Spleen (tissue), 11 donors: Measurements from ENCODE around the gene EPHB2. TPM values are rescaled to one million over a fixed set of nuclear protein-coding genes. Genes with fewer than 3 reads are reported as not detected.
A peak's percentile ranks its signal among the peaks of the same experiment; 100 is the strongest.

Source experiments
- DNase-seq: peaks from one replicate; pipeline ENCODE4 v3.0.0-alpha.2; 2020
- H3K27ac ChIP-seq, 8 donors: fragments of 200-600 bp; sonication (generic) in 7 of 8; 1 replicate in 4 of 8; 2 replicates in 4 of 8; pipeline versions ENCODE4 v1.5.0 to v1.8.0; 2016 to 2021; ENCODE audit warnings: inconsistent platforms in 4 of 8, mild to moderate bottlenecking in 4 of 8, moderate library complexity in 1 of 8
- H3K27me3 ChIP-seq, 7 donors: fragments of 200-600 bp; sonication (generic) in 6 of 7; replicated peaks in 1 of 7; 1 replicate in 4 of 7; 2 replicates in 3 of 7; pipeline versions ENCODE4 v1.5.0 to v1.8.0; 2016 to 2021; ENCODE audit warnings: inconsistent platforms in 3 of 7, mild to moderate bottlenecking in 1 of 7
- H3K36me3 ChIP-seq, 6 donors: fragments of 200-600 bp; sonication (generic) in 5 of 6; 1 replicate in 4 of 6; 2 replicates in 2 of 6; pipeline versions ENCODE4 v1.5.0 to v1.8.0; 2016 to 2021; ENCODE audit warnings: inconsistent platforms in 2 of 6
- H3K4me1 ChIP-seq, 6 donors: fragments of 200-600 bp; sonication (generic) in 5 of 6; 1 replicate in 3 of 6; 2 replicates in 3 of 6; pipeline versions ENCODE4 v1.5.0 to v1.8.0; 2016 to 2021; ENCODE audit warnings: inconsistent platforms in 3 of 6
- H3K4me3 ChIP-seq, 8 donors: fragments of 200-600 bp; sonication (generic) in 7 of 8; 1 replicate in 4 of 8; 2 replicates in 4 of 8; pipeline versions ENCODE4 v1.5.0 to v1.8.0; 2016 to 2021; ENCODE audit warnings: inconsistent platforms in 4 of 8, mild to moderate bottlenecking in 4 of 8, moderate library complexity in 2 of 8
- H3K9me3 ChIP-seq, 8 donors: fragments of 200-600 bp; sonication (generic) in 7 of 8; 1 replicate in 4 of 8; 2 replicates in 4 of 8; pipeline versions ENCODE4 v1.5.0 to v1.8.0; 2016 to 2021; ENCODE audit warnings: inconsistent platforms in 4 of 8
- POLR2A ChIP-seq, 3 donors: fragments of 450-650 bp; IDR thresholded peaks; one replicate each; pipeline ENCODE4 v1.5.1; 2017; ENCODE audit warnings: antibody characterized with exemption in 3 of 3, mild to moderate bottlenecking in 1 of 3
- POLR2AphosphoS5 ChIP-seq, 3 donors: sonication (generic); formaldehyde crosslinking; IDR thresholded peaks; one replicate each; pipeline ENCODE4 v1.5.1; 2017; ENCODE audit warnings: antibody characterized with exemption in 3 of 3
- WGBS, 5 donors: extraction: QIAGEN DNeasy Blood & Tissue Kit in 3 of 5; methylation state at CpG; one replicate each; pipeline versions ENCODE4 v1.1.5 to v1.1.7; 2013 to 2018; 5-methylcytosine and 5-hydroxymethylcytosine counted together
- intact Hi-C: fragments of 100-400 bp; cut with DNase I; formaldehyde crosslinking; loops from one replicate; pipeline ENCODE4 v1.15.0; 2023; ENCODE audit warnings: low total_unique reads
- polyA plus RNA-seq, 3 donors: library from polyadenylated mRNA; stranded (reverse); fragments of 200-250 nt; gene quantifications; one replicate each; pipeline ENCODE4 v1.2.1, GENCODE V29; 2013
- total RNA-seq, 7 donors: library from RNA; depleted of rRNA in 3 of 7; stranded (reverse); fragments of >200 nt in 3 of 7; fragmentation: NEBNext Ultra II Directional in 4 of 7; extraction: Animal tissue kit (Norgen Biotek cat#: 25700) in 4 of 7; gene quantifications; one replicate each; pipeline versions ENCODE4 v1.1.0 to v1.2.1, GENCODE V29; 2016 to 2021
- TF ChIP-seq, protein P1 (sequence below), 11 experiments: fragments of 200-600 bp in 7 of 11; fragments of 450-650 bp in 4 of 11; sonication (generic) in 4 of 11; IDR thresholded peaks in 8 of 11; conservative IDR thresholded peaks in 3 of 11; 1 replicate in 7 of 11; 2 replicates in 4 of 11; pipeline versions ENCODE4 v1.4.0 to v1.8.0; 2016 to 2021; ENCODE audit warnings: antibody characterized with exemption in 11 of 11, inconsistent platforms in 4 of 11, mild to moderate bottlenecking in 1 of 11
- donor health status: healthy with polysubstance abuse.
- donor health status: DM: no; HTN: no; CAD: no; lungs with moderate emphysema.
- donor health status: DM: no; HTN: no; CAD: no.
- donor health status: Bipolar disorder and iron deficiency.
- donor health status: healthy.
- donor health status: DM: no; HTN: no; CAD: no.
- donor health status: DM: yes; HTN: yes; CAD: no.

EPHB2 gene
- total and polyA plus RNA-seq, 10 donors: 0.67 to 9.3 (median 6.3) TPM

DNA sequence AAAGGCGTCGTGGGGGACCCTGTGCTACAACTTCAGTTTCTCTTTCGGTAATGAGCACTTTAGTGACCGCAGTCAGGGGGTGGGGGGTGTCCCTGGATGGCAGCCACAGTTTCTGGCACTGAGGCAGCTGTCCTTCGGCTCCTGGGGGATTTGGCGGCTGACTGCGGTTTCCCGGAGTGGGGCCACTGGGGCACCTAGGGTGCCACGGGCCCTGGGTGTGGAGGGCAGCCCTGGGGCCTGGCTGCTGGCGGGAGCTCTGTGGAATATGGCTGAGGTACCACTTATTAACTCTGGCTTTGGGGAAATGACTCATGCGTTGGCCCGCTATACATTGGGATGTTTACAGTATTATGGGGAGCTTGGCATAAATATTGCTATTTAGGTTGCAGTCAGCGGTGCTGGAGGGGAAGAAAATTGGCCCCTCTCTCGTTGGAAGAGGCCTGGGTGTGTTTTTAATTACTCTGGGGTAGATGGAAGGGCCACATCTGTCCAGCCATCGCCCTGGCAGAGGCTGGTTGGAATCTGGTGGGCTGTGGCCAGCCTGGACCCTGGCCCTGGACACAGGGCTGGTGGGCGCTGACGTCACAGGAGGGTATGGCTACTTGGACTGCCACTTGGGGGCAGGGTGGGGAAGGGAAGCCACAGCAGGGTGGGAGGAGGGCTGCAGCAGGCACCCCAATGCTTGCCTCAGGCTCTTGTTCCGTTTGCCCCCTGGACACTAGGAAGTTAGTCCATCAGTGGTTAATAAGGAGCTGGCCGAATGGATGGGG is 2.0 kb downstream of the EPHB2 start:
- H3K4me3 ChIP-seq: peak overlapping the region in 3 of 8 donors; percentile 41 to 70 (median 45)
- H3K27ac ChIP-seq: no peak overlapping the region
- no peaks in the 10 kb centered on the region for H3K36me3 ChIP-seq
- H3K4me1 ChIP-seq: peaks cover 0 to 45% (median 27%) of the 10 kb centered on the region in 6 donors
- H3K9me3 ChIP-seq: no peaks in the 10 kb centered on the region
- TF ChIP-seq POLR2A (IDR thresholded peaks at IDR 0.05): no peak
- no peak for TF ChIP-seq POLR2AphosphoS5 (IDR thresholded peaks at IDR 0.05)
- TF ChIP-seq, protein P1, sequence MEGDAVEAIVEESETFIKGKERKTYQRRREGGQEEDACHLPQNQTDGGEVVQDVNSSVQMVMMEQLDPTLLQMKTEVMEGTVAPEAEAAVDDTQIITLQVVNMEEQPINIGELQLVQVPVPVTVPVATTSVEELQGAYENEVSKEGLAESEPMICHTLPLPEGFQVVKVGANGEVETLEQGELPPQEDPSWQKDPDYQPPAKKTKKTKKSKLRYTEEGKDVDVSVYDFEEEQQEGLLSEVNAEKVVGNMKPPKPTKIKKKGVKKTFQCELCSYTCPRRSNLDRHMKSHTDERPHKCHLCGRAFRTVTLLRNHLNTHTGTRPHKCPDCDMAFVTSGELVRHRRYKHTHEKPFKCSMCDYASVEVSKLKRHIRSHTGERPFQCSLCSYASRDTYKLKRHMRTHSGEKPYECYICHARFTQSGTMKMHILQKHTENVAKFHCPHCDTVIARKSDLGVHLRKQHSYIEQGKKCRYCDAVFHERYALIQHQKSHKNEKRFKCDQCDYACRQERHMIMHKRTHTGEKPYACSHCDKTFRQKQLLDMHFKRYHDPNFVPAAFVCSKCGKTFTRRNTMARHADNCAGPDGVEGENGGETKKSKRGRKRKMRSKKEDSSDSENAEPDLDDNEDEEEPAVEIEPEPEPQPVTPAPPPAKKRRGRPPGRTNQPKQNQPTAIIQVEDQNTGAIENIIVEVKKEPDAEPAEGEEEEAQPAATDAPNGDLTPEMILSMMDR (IDR thresholded peaks at IDR 0.05 in 8 of 11, conservative IDR thresholded peaks at IDR 0.05 in 3 of 11): no peak
- intact Hi-C loops: no loop called here
- 60 to 75% (median 68%) methylated on average over 19 of the region's 19 CpGs for WGBS, 5 donors
- DNase-seq: no peak
- H3K27me3 ChIP-seq: peaks cover 0 to 83% (median 25%) of the 10 kb centered on the region in 7 donors

- Histone ChIP-seq H3K9me3 (no peaks in the 10 kb centered on the region), H3K36me3 (no peaks in the 10 kb centered on the region), H3K4me1 (peaks cover 0 to 38% (median 26%) of the 10 kb centered on the region in 6 donors), H3K27ac (no peak overlapping the region), H3K4me3 (no peak overlapping the region), H3K27me3 (peaks cover 0 to 75% (median 25%) of the 10 kb centered on the region in 7 donors)
- intact Hi-C loops: no loop called here
- TF ChIP-seq POLR2A (IDR thresholded peaks at IDR 0.05): no peak
- TF ChIP-seq, protein P1 (IDR thresholded peaks at IDR 0.05 in 8 of 11, conservative IDR thresholded peaks at IDR 0.05 in 3 of 11): no peak
- TF ChIP-seq POLR2AphosphoS5 (IDR thresholded peaks at IDR 0.05): no peak
- DNase-seq: no peak
- WGBS, 5 donors: 71 to 97% (median 84%) methylated on average over 3 of the region's 3 CpGs
Observed at GRCh38 chr1:22714455-22714854, 3.8 kb downstream of the EPHB2 start.

GRCh38 chr1:22717037-22717760 is 6.6 kb downstream of the EPHB2 start:
- H3K9me3 ChIP-seq: no peaks in the 10 kb centered on the region
- TF ChIP-seq POLR2A (IDR thresholded peaks at IDR 0.05): no peak
- no peak for TF ChIP-seq POLR2AphosphoS5 (IDR thresholded peaks at IDR 0.05)
- TF ChIP-seq, protein P1 (IDR thresholded peaks at IDR 0.05 in 8 of 11, conservative IDR thresholded peaks at IDR 0.05 in 3 of 11): no peak
- 59 to 67% (median 60%) methylated on average over 7 to 11 of the region's 11 CpGs for WGBS, 5 donors
- peaks cover 0 to 51% (median 8%) of the 10 kb centered on the region in 7 donors for H3K27me3 ChIP-seq
- no peaks in the 10 kb centered on the region for H3K36me3 ChIP-seq
- H3K4me3 ChIP-seq: no peak overlapping the region
- no peak overlapping the region for H3K27ac ChIP-seq
- peaks cover 0 to 18% (median 9%) of the 10 kb centered on the region in 6 donors for H3K4me1 ChIP-seq
- DNase-seq: no peak
- intact Hi-C loops: no loop called here
